Measurements from ENCODE around the gene GNL3. TPM values are rescaled to one million over a fixed set of nuclear protein-coding genes. Genes with fewer than 3 reads are reported as not detected.

GNL3 gene
- total RNA-seq (2022; extraction: Qiagen RNA extraction; ENCODE audit: low read depth), result 99.4 to 152 TPM (median 112 TPM) in 5 replicates

GRCh38 chr3:52685709-52686691, at the start of gene GNL3, which contains the start of gene PBRM1:
Gene GNL3, plus strand, starts transcription at chr3:52686032. Its CDS starts 61 bp downstream, at chr3:52686093.
Gene PBRM1, minus strand, starts transcription at chr3:52685913.

GRCh38 chr3:52705688-52706686, 20.2 kb downstream of the GNL3 start, which contains the start of the genes GLT8D1 and SPCS1:
Gene GLT8D1, minus strand, starts transcription at chr3:52705791. Its CDS starts 5,331 bp downstream, at chr3:52700460.
Gene SPCS1, plus strand, starts transcription at chr3:52706106. Its CDS starts 141 bp downstream, at chr3:52706247.

Other genes starting within 250 kb of the GNL3 start
- 0.03 to 0.30 TPM (median 0.09 TPM) in 5 replicates for gene SEMA3G, start 240.9 kb upstream of the GNL3 start, total RNA-seq (2022; extraction: Qiagen RNA extraction; ENCODE audit: low read depth)
- gene TNNC1, start 232.0 kb upstream of the GNL3 start, total RNA-seq (2022; extraction: Qiagen RNA extraction; ENCODE audit: low read depth), result 1.2 to 2.0 TPM (median 1.4 TPM) in 5 replicates
- gene NISCH, start 230.4 kb upstream of the GNL3 start, total RNA-seq (2022; extraction: Qiagen RNA extraction; ENCODE audit: low read depth), result 10.2 to 16.1 TPM (median 14.6 TPM) in 5 replicates
- gene STAB1, start 190.7 kb upstream of the GNL3 start, total RNA-seq (2022; extraction: Qiagen RNA extraction; ENCODE audit: low read depth), result not detected in 5 replicates
- 90.1 to 108 TPM (median 96.0 TPM) in 5 replicates for gene NT5DC2, start 152.2 kb upstream of the GNL3 start, total RNA-seq (2022; extraction: Qiagen RNA extraction; ENCODE audit: low read depth)
- gene UQCC5, start 149.4 kb upstream of the GNL3 start, total RNA-seq (2022; extraction: Qiagen RNA extraction; ENCODE audit: low read depth), result 52.0 to 85.4 TPM (median 56.0 TPM) in 5 replicates
- 12.6 to 20.0 TPM (median 18.3 TPM) in 5 replicates for gene PBRM1, start 119 bp upstream of the GNL3 start, total RNA-seq (2022; extraction: Qiagen RNA extraction; ENCODE audit: low read depth)
- 33.1 to 41.7 TPM (median 37.2 TPM) in 5 replicates for gene GLT8D1, start 19.8 kb downstream of the GNL3 start, total RNA-seq (2022; extraction: Qiagen RNA extraction; ENCODE audit: low read depth)
- gene SPCS1, start 20.1 kb downstream of the GNL3 start, total RNA-seq (2022; extraction: Qiagen RNA extraction; ENCODE audit: low read depth), result 142 to 172 TPM (median 166 TPM) in 5 replicates
- 12.3 to 15.7 TPM (median 15.0 TPM) in 5 replicates for gene NEK4, start 84.9 kb downstream of the GNL3 start, total RNA-seq (2022; extraction: Qiagen RNA extraction; ENCODE audit: low read depth)
- not detected in 5 replicates for gene ITIH1, start 91.6 kb downstream of the GNL3 start, total RNA-seq (2022; extraction: Qiagen RNA extraction; ENCODE audit: low read depth)
- 0.08 TPM in 1 of 5 replicates, not detected in the others for gene ITIH3, start 108.8 kb downstream of the GNL3 start, total RNA-seq (2022; extraction: Qiagen RNA extraction; ENCODE audit: low read depth)
- gene ITIH4, start 144.6 kb downstream of the GNL3 start, total RNA-seq (2022; extraction: Qiagen RNA extraction; ENCODE audit: low read depth), result 0.38 to 1.6 TPM (median 0.84 TPM) in 5 replicates
- not detected in 5 replicates for gene MUSTN1, start 149.0 kb downstream of the GNL3 start, total RNA-seq (2022; extraction: Qiagen RNA extraction; ENCODE audit: low read depth)
- gene STIMATE, start 211.5 kb downstream of the GNL3 start, total RNA-seq (2022; extraction: Qiagen RNA extraction; ENCODE audit: low read depth), result 8.5 to 10.0 TPM (median 9.4 TPM) in 5 replicates